IMR-90 (cell line): ENCODE data around the gene ZNF221. TPM values are rescaled to one million over a fixed set of nuclear protein-coding genes. Genes with fewer than 3 reads are reported as not detected.

Source experiments
- CHD1 ChIP-seq: IDR thresholded peaks from 2 replicates; pipeline ENCODE4 v1.6.1; 2012; ENCODE audit warnings: low read depth, low read length, improper control_type of control experiment
- CTCF ChIP-seq: conservative IDR thresholded peaks from 2 replicates; pipeline ENCODE4 v1.5.1; 2012; ENCODE audit warnings: mild to moderate bottlenecking, low read depth, low read length, improper control_type of control experiment
- RCOR1 ChIP-seq: IDR thresholded peaks from 2 replicates; pipeline ENCODE4 v1.6.1; 2012; ENCODE audit warnings: mild to moderate bottlenecking, low read length, improper control_type of control experiment; ENCODE audit not compliant: insufficient replicate concordance
- polyA plus RNA-seq, 3 experiments: library from polyadenylated mRNA; depleted of rRNA; stranded (reverse); fragments of >200 nt; gene quantifications; 2 replicates each; pipeline ENCODE4 v1.2.3, GENCODE V29; 2012; ENCODE audit warnings: low replicate concordance in 1 of 3
- total RNA-seq: library from RNA; depleted of rRNA; stranded (reverse); fragments of >200 nt; gene quantifications from 2 replicates; pipeline ENCODE4 v1.2.3, GENCODE V29; 2012

ZNF221 gene
- total and polyA plus RNA-seq, 2 of the 4 experiments (the other 2 are of a cell fraction), result 1.0 to 10.6 TPM

GRCh38 chr19:43950834-43951645 lies at the start of gene ZNF221 (continued):
- no peak for TF ChIP-seq RCOR1
- TF ChIP-seq CHD1, result no peak
- TF ChIP-seq CTCF, result peak; percentile 57
